B cell (primary cell): ENCODE measurements around the gene SKAP1.
"Not testable (repeated sequence)": the region's sequence is repeated elsewhere in the genome, so short reads cannot be mapped to it uniquely, and the experiment has no call there.

Experiments
- CTCF ChIP-seq: fragments of 200-600 bp; IDR thresholded peaks from one replicate; pipeline ENCODE4 v1.8.0; 2022; ENCODE audit warnings: antibody characterized with exemption, mild to moderate bottlenecking
- EZH2 ChIP-seq: IDR thresholded peaks from 2 replicates; pipeline ENCODE4 v1.6.1; 2012; ENCODE audit warnings: borderline replicate concordance, low read depth, mild to moderate bottlenecking, moderate library complexity, low read length; ENCODE audit not compliant: insufficient read depth, poor library complexity, severe bottlenecking

GRCh38 chr17:48186317-48186716 lies 243.7 kb downstream of the SKAP1 start:
- not testable (repeated sequence) for TF ChIP-seq CTCF, EZH2
